GM12875 (cell line): Measurements from ENCODE around the gene LRRN1.
"Not testable (repeated sequence)": the region's sequence is repeated elsewhere in the genome, so short reads cannot be mapped to it uniquely, and the experiment has no call there.

Source experiments
- H3K4me3 ChIP-seq: one replicate; pipeline ENCODE4 v1.5.1; 2011; ENCODE audit warnings: low read depth, low read length, control low read depth
- CTCF ChIP-seq: IDR thresholded peaks from 2 replicates; pipeline ENCODE4 v1.5.1; 2011; ENCODE audit warnings: low read depth, mild to moderate bottlenecking, control low read depth, inconsistent platforms, low read length, moderate library complexity, borderline replicate concordance; ENCODE audit not compliant: insufficient read depth

Gene LRRN1

GRCh38 chr3:3825035-3825434, 25.8 kb downstream of the LRRN1 start:
- no peak for TF ChIP-seq CTCF
- H3K4me3 ChIP-seq: no peak overlapping the region

GRCh38 chr3:3826521-3826920, 27.3 kb downstream of the LRRN1 start:
- TF ChIP-seq CTCF: no peak

GRCh38 chr3:3827111-3827510, 27.9 kb downstream of the LRRN1 start:
- H3K4me3 ChIP-seq: no peak overlapping the region
- no peak for TF ChIP-seq CTCF

More at GRCh38 chr3:3826521-3826920, 27.3 kb downstream of the LRRN1 start:
- no peak overlapping the region for H3K4me3 ChIP-seq

GRCh38 chr3:3828417-3828816, 29.2 kb downstream of the LRRN1 start:
- H3K4me3 ChIP-seq: not testable (repeated sequence)

- TF ChIP-seq CTCF: no peak
- H3K4me3 ChIP-seq: no peak overlapping the region
Measured at GRCh38 chr3:3836845-3837244, 37.6 kb downstream of the LRRN1 start.

GRCh38 chr3:3842356-3842755, 43.1 kb downstream of the LRRN1 start:
- TF ChIP-seq CTCF: no peak
- no peak overlapping the region for H3K4me3 ChIP-seq

GRCh38 chr3:3847994-3848922, 49.0 kb downstream of the LRRN1 start:
- no peak for TF ChIP-seq CTCF
- H3K4me3 ChIP-seq: no peak overlapping the region
